Caco-2 (cell line): ENCODE measurements around the gene PEX6. TPM values are rescaled to one million over a fixed set of nuclear protein-coding genes. Genes with fewer than 3 reads are reported as not detected.

Source experiments
- BruUV-seq: library from RNA; stranded (reverse); fragments of 400-500 nt; replicated peaks from 2 replicates; lab custom pipeline; 2021; lab: Mats Ljungman, UMichigan
- CTCF ChIA-PET: fragments of 300-600 bp; sonication (Branson Sonifier 250); formaldehyde crosslinking; loops from one replicate; lab custom pipeline; 2022; ENCODE audit warnings: antibody characterized with exemption; lab: Charles Lee
- POLR2A ChIA-PET: fragments of 300-600 bp; sonication (Branson Sonifier 250); formaldehyde crosslinking; loops from one replicate; lab custom pipeline; 2022; ENCODE audit warnings: antibody characterized with exemption; lab: Charles Lee
- DNase-seq, 2 experiments: peaks; one replicate each; pipeline versions ENCODE4 v3.0.0 to v3.0.0-alpha.2; 2020 to 2022
- H3K27me3 ChIP-seq: replicated peaks from 2 replicates; pipeline ENCODE4 v1.6.0; 2011; ENCODE audit warnings: low read length; ENCODE audit not compliant: control insufficient read depth, insufficient read depth
- H3K36me3 ChIP-seq: 2 replicates; pipeline ENCODE4 v1.5.1; 2011; ENCODE audit warnings: low read length; ENCODE audit not compliant: control insufficient read depth, insufficient read depth
- H3K4me1 ChIP-seq: fragments of 250-450 bp; sonication (Bioruptor Pico); 2 replicates; pipeline ENCODE4 v1.5.1; 2020; ENCODE audit warnings: mild to moderate bottlenecking
- H3K4me3 ChIP-seq: 2 replicates; pipeline ENCODE4 v1.5.1; 2011; ENCODE audit warnings: low read depth, mild to moderate bottlenecking, control low read depth, low read length
- H3K9me3 ChIP-seq: fragments of 250-450 bp; sonication (Bioruptor Pico); 2 replicates; pipeline ENCODE4 v1.5.1; 2020; ENCODE audit warnings: mild to moderate bottlenecking, moderate library complexity
- H3K27ac Mint-ChIP-seq: one replicate; pipeline ENCODE4 v1.8.0; 2022; ENCODE audit warnings: mixed read lengths; ENCODE audit not compliant: unreplicated experiment
- H3K27me3 Mint-ChIP-seq: one replicate; pipeline ENCODE4 v1.8.0; 2022; ENCODE audit warnings: mixed read lengths; ENCODE audit not compliant: insufficient read depth, unreplicated experiment
- H3K36me3 Mint-ChIP-seq: one replicate; pipeline ENCODE4 v1.8.0; 2022; ENCODE audit warnings: mild to moderate bottlenecking, mixed read lengths; ENCODE audit not compliant: insufficient read depth, unreplicated experiment
- H3K4me1 Mint-ChIP-seq: one replicate; pipeline ENCODE4 v1.8.0; 2022; ENCODE audit warnings: low read depth, mixed read lengths; ENCODE audit not compliant: unreplicated experiment
- H3K4me3 Mint-ChIP-seq: one replicate; pipeline ENCODE4 v1.8.0; 2022; ENCODE audit warnings: mild to moderate bottlenecking, moderate library complexity, mixed read lengths; ENCODE audit not compliant: unreplicated experiment
- H3K9me3 Mint-ChIP-seq: one replicate; pipeline ENCODE4 v1.8.0; 2022; ENCODE audit warnings: mixed read lengths; ENCODE audit not compliant: unreplicated experiment
- CTCF ChIP-seq, 2 experiments: fragments of 200-600 bp in 1 of 2; IDR thresholded peaks; 1 replicate in 1 of 2; 2 replicates in 1 of 2; pipeline versions ENCODE4 v1.5.1 to v1.8.0; 2011 to 2022; ENCODE audit warnings: antibody characterized with exemption in 1 of 2, control low read depth in 1 of 2, inconsistent platforms in 1 of 2, low read depth in 1 of 2, low read length in 1 of 2, mild to moderate bottlenecking in 1 of 2, moderate library complexity in 1 of 2; ENCODE audit not compliant: insufficient read depth in 1 of 2, severe bottlenecking in 1 of 2, unreplicated experiment in 1 of 2
- intact Hi-C: fragments of 100-400 bp; cut with micrococcal nuclease; formaldehyde crosslinking; loops from one replicate; pipeline ENCODE4 v1.10.0; 2022; ENCODE audit not compliant: unreplicated experiment
- total RNA-seq: library from RNA; stranded (reverse); gene quantifications from 2 replicates; pipeline ENCODE4 v1.2.3, GENCODE V29; 2022

The PEX6 gene
- total RNA-seq, 1 experiment from 2014 or later, result 6.9 TPM

GRCh38 chr6:42969431-42969830 lies 9.6 kb downstream of the PEX6 start:
- Mint-ChIP-seq H3K9me3 (no peaks in the 10 kb centered on the region), H3K27ac (no peak overlapping the region), H3K27me3 (no peaks in the 10 kb centered on the region), H3K36me3 (peaks cover 6% of the 10 kb centered on the region), H3K4me1 (peaks cover 4% of the 10 kb centered on the region), H3K4me3 (no peak overlapping the region)
- POLR2A ChIA-PET, result interaction anchor here (1.0 kb wide), 1 partner anchor 15 kb away, joined by 4 read pairs; the partner anchor contains the start of gene PPP2R5D
- no TSS peak for BruUV-seq
- no peak for DNase-seq
- 0 out of 2 replicates have a peak, but pooled peaks cover 6% of the 10 kb centered on the region for H3K4me1 ChIP-seq
- CTCF ChIA-PET, result no interaction called here
- H3K27me3 ChIP-seq, result no peaks in the 10 kb centered on the region
- intact Hi-C loops, result no loop called here
- no peaks in the 10 kb centered on the region for H3K36me3 ChIP-seq
- no peak overlapping the region for H3K4me3 ChIP-seq
- H3K9me3 ChIP-seq, result no peaks in the 10 kb centered on the region
- TF ChIP-seq CTCF (IDR thresholded peaks at IDR 0.05; ENCODE audit: insufficient read depth in 1 of 2, low read depth in 1 of 2, low read length in 1 of 2, severe bottlenecking in 1 of 2, unreplicated experiment in 1 of 2), result no peak

DNA sequence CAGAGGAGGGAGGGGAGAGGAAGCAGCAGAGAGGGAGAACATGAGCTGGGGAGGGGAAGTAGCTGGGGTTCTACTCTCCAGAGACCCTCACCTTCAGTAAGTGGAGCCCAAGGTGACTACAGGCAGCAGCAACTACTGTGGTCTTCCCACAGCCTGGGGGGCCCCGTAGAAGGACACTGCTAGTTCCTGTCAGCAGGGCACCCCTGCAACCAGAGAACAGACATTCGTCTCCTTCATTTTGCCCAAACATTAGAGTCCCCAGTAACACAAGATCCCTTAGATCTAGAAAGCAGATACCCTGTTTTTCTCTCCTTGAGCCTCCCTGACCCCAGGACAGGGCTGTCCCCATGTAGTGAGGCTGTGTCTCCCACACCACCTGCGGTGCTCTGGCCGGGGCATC lies 10.2 kb downstream of the PEX6 start:
- Histone ChIP-seq H3K27me3 (no peaks in the 10 kb centered on the region), H3K9me3 (no peaks in the 10 kb centered on the region), H3K4me1 (0 out of 2 replicates have a peak, but pooled peaks cover 6% of the 10 kb centered on the region), H3K4me3 (no peak overlapping the region), H3K36me3 (no peaks in the 10 kb centered on the region)
- intact Hi-C loops, result no loop called here
- Mint-ChIP-seq H3K4me1 (peaks cover 4% of the 10 kb centered on the region), H3K4me3 (no peak overlapping the region), H3K36me3 (peaks cover 6% of the 10 kb centered on the region), H3K9me3 (no peaks in the 10 kb centered on the region), H3K27ac (peak overlapping the region; percentile 13), H3K27me3 (no peaks in the 10 kb centered on the region)
- no peak for TF ChIP-seq CTCF (IDR thresholded peaks at IDR 0.05; ENCODE audit: insufficient read depth in 1 of 2, low read depth in 1 of 2, low read length in 1 of 2, severe bottlenecking in 1 of 2, unreplicated experiment in 1 of 2)
- POLR2A ChIA-PET, result no interaction called here
- CTCF ChIA-PET, result no interaction called here
- DNase-seq, result no peak
- BruUV-seq, result no TSS peak

- Mint-ChIP-seq H3K27me3 (no peaks in the 10 kb centered on the region), H3K4me3 (no peak overlapping the region), H3K27ac (no peak overlapping the region), H3K36me3 (peaks cover 6% of the 10 kb centered on the region), H3K4me1 (peaks cover 4% of the 10 kb centered on the region), H3K9me3 (no peaks in the 10 kb centered on the region)
- H3K9me3 ChIP-seq, result no peaks in the 10 kb centered on the region
- no peaks in the 10 kb centered on the region for H3K36me3 ChIP-seq
- no TSS peak for BruUV-seq
- ChIA-PET POLR2A (no interaction called here), CTCF (no interaction called here)
- H3K27me3 ChIP-seq, result no peaks in the 10 kb centered on the region
- H3K4me1 ChIP-seq, result 0 out of 2 replicates have a peak, but pooled peaks cover 6% of the 10 kb centered on the region
- TF ChIP-seq CTCF (IDR thresholded peaks at IDR 0.05; ENCODE audit: insufficient read depth in 1 of 2, low read depth in 1 of 2, low read length in 1 of 2, severe bottlenecking in 1 of 2, unreplicated experiment in 1 of 2), result no peak
- H3K4me3 ChIP-seq, result no peak overlapping the region
- no peak for DNase-seq
- intact Hi-C loops, result no loop called here
Measured at GRCh38 chr6:42968126-42968701, 10.8 kb downstream of the PEX6 start.
